GM10847 (cell line): ENCODE results near the gene NOTUM.

ENCODE experiments used
- POLR2A ChIP-seq: IDR thresholded peaks from 2 replicates; pipeline ENCODE4 v1.6.1; 2011; ENCODE audit not compliant: insufficient read length; ENCODE audit errors: extremely low read depth

The NOTUM gene

GRCh38 chr17:81999976-82000802, 39.2 kb upstream of the NOTUM start:
- no peak for TF ChIP-seq POLR2A

- TF ChIP-seq POLR2A: no peak
Measured at GRCh38 chr17:81999587-81999975, 38.6 kb upstream of the NOTUM start.

- no peak for TF ChIP-seq POLR2A
Measured at GRCh38 chr17:81998691-81999438, 37.9 kb upstream of the NOTUM start.

- TF ChIP-seq POLR2A: no peak
Measured at GRCh38 chr17:81998212-81998611, 37.2 kb upstream of the NOTUM start.

GRCh38 chr17:81996757-81997441, 35.9 kb upstream of the NOTUM start:
- TF ChIP-seq POLR2A: no peak

GRCh38 chr17:81996232-81996756, 35.3 kb upstream of the NOTUM start:
- no peak for TF ChIP-seq POLR2A

- TF ChIP-seq POLR2A: no peak
Measured at GRCh38 chr17:81995463-81996231, 34.7 kb upstream of the NOTUM start.

- TF ChIP-seq POLR2A: no peak
Measured at GRCh38 chr17:81994593-81995462, 33.8 kb upstream of the NOTUM start.

- no peak for TF ChIP-seq POLR2A
Measured at GRCh38 chr17:81993729-81994592, 33.0 kb upstream of the NOTUM start.

- TF ChIP-seq POLR2A: no peak
Measured at GRCh38 chr17:81992306-81993102, 31.5 kb upstream of the NOTUM start.

GRCh38 chr17:81991684-81992305, 30.8 kb upstream of the NOTUM start:
- TF ChIP-seq POLR2A: no peak

GRCh38 chr17:81990836-81991683, 30.1 kb upstream of the NOTUM start:
- no peak for TF ChIP-seq POLR2A
